Smooth muscle cell (in vitro differentiated cells): ENCODE results near the gene INPP4A. TPM values are rescaled to one million over a fixed set of nuclear protein-coding genes. Genes with fewer than 3 reads are reported as not detected.

ENCODE experiments used
- DNase-seq: peaks from one replicate; lab custom pipeline; 2025; ENCODE audit not compliant: unreplicated experiment; lab: John Stamatoyannopoulos, UW
- H2AFZ ChIP-seq: fragments of 200-600 bp; sonication (generic); 2 replicates; pipeline ENCODE4 v1.6.0; 2016; ENCODE audit warnings: antibody characterized with exemption, low read depth, mild to moderate bottlenecking
- H3F3A ChIP-seq: fragments of 200-600 bp; sonication (generic); 2 replicates; pipeline ENCODE4 v1.6.0; 2017; ENCODE audit warnings: antibody characterized with exemption, low read depth
- H3K27ac ChIP-seq: fragments of 200-600 bp; sonication (generic); 2 replicates; pipeline ENCODE4 v1.5.1; 2016; ENCODE audit warnings: low read depth, mild to moderate bottlenecking
- H3K27me3 ChIP-seq: fragments of 200-600 bp; sonication (generic); 2 replicates; pipeline ENCODE4 v1.6.1; 2016; ENCODE audit warnings: low read depth, mild to moderate bottlenecking
- H3K36me3 ChIP-seq: fragments of 200-600 bp; sonication (generic); 2 replicates; pipeline ENCODE4 v1.5.1; 2016; ENCODE audit warnings: low read depth
- H3K4me1 ChIP-seq: fragments of 200-600 bp; sonication (generic); 2 replicates; pipeline ENCODE4 v1.5.1; 2016; ENCODE audit warnings: low read depth
- H3K4me2 ChIP-seq: fragments of 200-600 bp; sonication (generic); 2 replicates; pipeline ENCODE4 v1.6.0; 2016; ENCODE audit warnings: mild to moderate bottlenecking
- H3K4me3 ChIP-seq: fragments of 200-600 bp; sonication (generic); 2 replicates; pipeline ENCODE4 v1.5.1; 2016; ENCODE audit warnings: mild to moderate bottlenecking
- H3K79me2 ChIP-seq: fragments of 200-600 bp; sonication (generic); 2 replicates; pipeline ENCODE4 v1.6.0; 2016; ENCODE audit warnings: low read depth, mild to moderate bottlenecking
- H3K9ac ChIP-seq: fragments of 200-600 bp; sonication (generic); 2 replicates; pipeline ENCODE4 v1.6.0; 2016; ENCODE audit warnings: low read depth
- H3K9me3 ChIP-seq: fragments of 200-600 bp; sonication (generic); replicated peaks from 2 replicates; pipeline ENCODE4 v1.5.1; 2016; ENCODE audit warnings: low read depth
- H4K20me1 ChIP-seq: fragments of 200-600 bp; sonication (generic); 2 replicates; pipeline ENCODE4 v1.6.0; 2016; ENCODE audit warnings: low read depth
- CTCF ChIP-seq: fragments of 200-600 bp; sonication (generic); IDR thresholded peaks from 2 replicates; pipeline ENCODE4 v1.5.1; 2017; ENCODE audit warnings: borderline replicate concordance, mild to moderate bottlenecking, antibody characterized with exemption; ENCODE audit not compliant: insufficient read depth, poor library complexity, severe bottlenecking
- WGBS: methylation state at CpG from one replicate; pipeline ENCODE4 v1.1.7; 2016; ENCODE audit warnings: low lambda C conversion rate; 5-methylcytosine and 5-hydroxymethylcytosine counted together
- polyA plus RNA-seq: library from polyadenylated mRNA; unstranded; fragments of >200 nt; fragmentation: Nextera tagmentation; extraction: Ambion mirVana; gene quantifications from 2 replicates; pipeline ENCODE4 v1.2.1, GENCODE V29; 2016
- total RNA-seq: library from RNA; depleted of rRNA; stranded (reverse); fragments of >200 nt; gene quantifications from 2 replicates; pipeline ENCODE4 v1.2.3, GENCODE V29; 2014

Gene INPP4A
- total and polyA plus RNA-seq, 2 experiments from 2014 or later = 10.1 to 17.3 TPM

- DNase-seq = no peak
- peak; percentile 89 for TF ChIP-seq CTCF
- Histone ChIP-seq H3K27ac (no peak overlapping the region), H3K4me3 (no peak overlapping the region), H3K4me2 (no peak overlapping the region), H3K9ac (no peak overlapping the region), H2AFZ (no peak overlapping the region), H3K27me3 (no peaks in the 10 kb centered on the region), H3K36me3 (no peaks in the 10 kb centered on the region), H3K4me1 (no peaks in the 10 kb centered on the region), H3F3A (no peaks in the 10 kb centered on the region), H4K20me1 (no peaks in the 10 kb centered on the region), H3K79me2 (no peaks in the 10 kb centered on the region), H3K9me3 (no peaks in the 10 kb centered on the region)
- WGBS = 67% methylated on average over 19 of the region's 19 CpGs
Measured at GRCh38 chr2:98569197-98569793, 124.6 kb downstream of the INPP4A start.

- Histone ChIP-seq H3K27me3 (no peaks in the 10 kb centered on the region), H4K20me1 (no peaks in the 10 kb centered on the region), H3K9me3 (no peaks in the 10 kb centered on the region), H3F3A (no peaks in the 10 kb centered on the region), H3K4me1 (no peaks in the 10 kb centered on the region), H3K9ac (no peak overlapping the region), H3K27ac (no peak overlapping the region), H3K4me2 (no peak overlapping the region), H3K36me3 (no peaks in the 10 kb centered on the region), H3K4me3 (no peak overlapping the region), H3K79me2 (no peaks in the 10 kb centered on the region), H2AFZ (no peak overlapping the region)
- DNase-seq = no peak
- TF ChIP-seq CTCF = no peak
- WGBS = 98% methylated on average over 12 of the region's 13 CpGs
Measured at GRCh38 chr2:98569915-98570314, 125.3 kb downstream of the INPP4A start.

- no peaks in the 10 kb centered on the region for H3K79me2 ChIP-seq
- no peaks in the 10 kb centered on the region for H3K36me3 ChIP-seq
- H3K4me2 ChIP-seq = no peak overlapping the region
- H3K4me3 ChIP-seq = no peak overlapping the region
- 95% methylated on average over 5 of the region's 5 CpGs for WGBS
- H3K9ac ChIP-seq = no peak overlapping the region
- H2AFZ ChIP-seq = no peak overlapping the region
- no peak overlapping the region for H3K27ac ChIP-seq
- no peaks in the 10 kb centered on the region for H3K4me1 ChIP-seq
- no peaks in the 10 kb centered on the region for H3K9me3 ChIP-seq
- no peaks in the 10 kb centered on the region for H4K20me1 ChIP-seq
- no peaks in the 10 kb centered on the region for H3K27me3 ChIP-seq
- H3F3A ChIP-seq = no peaks in the 10 kb centered on the region
- DNase-seq = no peak
- no peak for TF ChIP-seq CTCF
Measured at GRCh38 chr2:98570356-98570755, 125.7 kb downstream of the INPP4A start.

- H3K9ac ChIP-seq = no peak overlapping the region
- no peaks in the 10 kb centered on the region for H3K79me2 ChIP-seq
- no peaks in the 10 kb centered on the region for H4K20me1 ChIP-seq
- H3K4me3 ChIP-seq = no peak overlapping the region
- no peaks in the 10 kb centered on the region for H3K4me1 ChIP-seq
- DNase-seq = no peak
- WGBS = 95% methylated on average over 13 of the region's 13 CpGs
- no peaks in the 10 kb centered on the region for H3K36me3 ChIP-seq
- no peaks in the 10 kb centered on the region for H3F3A ChIP-seq
- no peak for TF ChIP-seq CTCF
- no peak overlapping the region for H3K27ac ChIP-seq
- H2AFZ ChIP-seq = no peak overlapping the region
- H3K4me2 ChIP-seq = no peak overlapping the region
- H3K27me3 ChIP-seq = no peaks in the 10 kb centered on the region
- no peaks in the 10 kb centered on the region for H3K9me3 ChIP-seq
Measured at GRCh38 chr2:98571121-98571701, 126.6 kb downstream of the INPP4A start.
